Trophoblast cell (in vitro differentiated cells and primary cell): ENCODE results near the gene LRRC46.

Experiments used
- DNase-seq, 2 donors: peaks; one replicate each; pipeline ENCODE4 v3.0.0-alpha.2; 2016
- H2AFZ ChIP-seq: 2 replicates; pipeline ENCODE4 v1.6.1; 2013; ENCODE audit warnings: low read length, moderate library complexity, mild to moderate bottlenecking; ENCODE audit not compliant: insufficient read depth, poor library complexity
- H2AK5ac ChIP-seq: 2 replicates; pipeline ENCODE4 v1.6.1; 2013; ENCODE audit warnings: mild to moderate bottlenecking, low read length
- H2BK120ac ChIP-seq: 2 replicates; pipeline ENCODE4 v1.6.1; 2013; ENCODE audit warnings: low read length, mild to moderate bottlenecking, moderate library complexity; ENCODE audit not compliant: insufficient read depth, poor library complexity
- H2BK12ac ChIP-seq: 2 replicates; pipeline ENCODE4 v1.6.1; 2013; ENCODE audit warnings: mild to moderate bottlenecking, low read length, moderate library complexity
- H2BK5ac ChIP-seq: 2 replicates; pipeline ENCODE4 v1.6.1; 2013; ENCODE audit warnings: low read length, low read depth, moderate library complexity, mild to moderate bottlenecking; ENCODE audit not compliant: poor library complexity
- H3K14ac ChIP-seq: 2 replicates; pipeline ENCODE4 v1.6.1; 2013; ENCODE audit warnings: mild to moderate bottlenecking, low read length
- H3K18ac ChIP-seq: 2 replicates; pipeline ENCODE4 v1.6.1; 2013; ENCODE audit warnings: mild to moderate bottlenecking, low read length
- H3K23ac ChIP-seq: 2 replicates; pipeline ENCODE4 v1.6.1; 2013; ENCODE audit warnings: low read length
- H3K27ac ChIP-seq: 2 replicates; pipeline ENCODE4 v1.5.1; 2013; ENCODE audit warnings: low read depth, mild to moderate bottlenecking, inconsistent platforms, low read length, moderate library complexity
- H3K27me3 ChIP-seq: 2 replicates; pipeline ENCODE4 v1.6.1; 2013; ENCODE audit warnings: inconsistent platforms, mild to moderate bottlenecking, low read length, moderate library complexity; ENCODE audit not compliant: insufficient read depth
- H3K36me3 ChIP-seq, 2 experiments: 1 replicate in 1 of 2; 2 replicates in 1 of 2; pipeline ENCODE4 v1.6.1; 2013; ENCODE audit warnings: low read length in 2 of 2, mild to moderate bottlenecking in 2 of 2, moderate library complexity in 1 of 2; ENCODE audit not compliant: insufficient read depth in 2 of 2, control insufficient read depth in 1 of 2
- H3K4ac ChIP-seq: 2 replicates; pipeline ENCODE4 v1.6.1; 2013; ENCODE audit warnings: low read depth, mild to moderate bottlenecking, low read length, moderate library complexity
- H3K4me1 ChIP-seq, 2 experiments: 1 replicate in 1 of 2; 2 replicates in 1 of 2; pipeline ENCODE4 v1.6.1; 2013; ENCODE audit warnings: low read length in 2 of 2, mild to moderate bottlenecking in 2 of 2, moderate library complexity in 1 of 2; ENCODE audit not compliant: insufficient read depth in 2 of 2, control insufficient read depth in 1 of 2
- H3K4me2 ChIP-seq: 2 replicates; pipeline ENCODE4 v1.6.1; 2013; ENCODE audit warnings: inconsistent platforms, mild to moderate bottlenecking, low read length, moderate library complexity
- H3K4me3 ChIP-seq: 2 replicates; pipeline ENCODE4 v1.5.1; 2013; ENCODE audit warnings: mild to moderate bottlenecking, low read depth, low read length, inconsistent platforms
- H3K79me1 ChIP-seq: one replicate; pipeline ENCODE4 v1.6.1; 2013; ENCODE audit warnings: low read length
- H3K79me2 ChIP-seq: 2 replicates; pipeline ENCODE4 v1.6.1; 2013; ENCODE audit warnings: low read length, mild to moderate bottlenecking; ENCODE audit not compliant: control insufficient read depth, insufficient read depth, poor library complexity
- H3K9ac ChIP-seq: 2 replicates; pipeline ENCODE4 v1.6.1; 2013; ENCODE audit warnings: mild to moderate bottlenecking, low read length
- H3K9me3 ChIP-seq: 2 replicates; pipeline ENCODE4 v1.6.1; 2013; ENCODE audit warnings: low read depth, mild to moderate bottlenecking, control low read depth, inconsistent platforms, low read length; ENCODE audit not compliant: insufficient read depth
- H4K12ac ChIP-seq: 2 replicates; pipeline ENCODE4 v1.6.1; 2013; ENCODE audit warnings: low read depth, mild to moderate bottlenecking, low read length, moderate library complexity
- H4K8ac ChIP-seq: 2 replicates; pipeline ENCODE4 v1.6.1; 2013; ENCODE audit warnings: low read depth, mild to moderate bottlenecking, low read length, moderate library complexity
- H4K91ac ChIP-seq: one replicate; pipeline ENCODE4 v1.6.1; 2013; ENCODE audit warnings: low read depth, mild to moderate bottlenecking, low read length, moderate library complexity
- WGBS: extraction: QIAGEN DNeasy Blood & Tissue Kit; methylation state at CpG from one replicate; pipeline ENCODE4 v1.1.7; 2013; ENCODE audit warnings: missing lambda C conversion rate; ENCODE audit not compliant: insufficient read length, insufficient coverage; ENCODE audit errors: extremely low coverage; 5-methylcytosine and 5-hydroxymethylcytosine counted together

The LRRC46 gene

GRCh38 chr17:47884427-47884740, 52.9 kb downstream of the LRRC46 start:
- no peak overlapping the region for H3K23ac ChIP-seq
- no peak overlapping the region for H2AK5ac ChIP-seq
- no peak overlapping the region for H3K4me3 ChIP-seq
- peaks cover 26 to 27% of the 10 kb centered on the region in 2 experiments for H3K4me1 ChIP-seq
- no peak overlapping the region for H3K9ac ChIP-seq
- no peak overlapping the region for H3K14ac ChIP-seq
- H3K18ac ChIP-seq: no peak overlapping the region
- peak overlapping the region; percentile 95 for H2BK120ac ChIP-seq
- peaks cover 3% of the 10 kb centered on the region for H3K9me3 ChIP-seq
- WGBS: no CpG with 5 or more reads among the region's 5 CpGs
- H3K79me1 ChIP-seq: peaks cover 24% of the 10 kb centered on the region
- H3K27me3 ChIP-seq: no peaks in the 10 kb centered on the region
- H3K4ac ChIP-seq: no peak overlapping the region
- no peak overlapping the region for H2AFZ ChIP-seq
- no peaks in the 10 kb centered on the region for H3K36me3 ChIP-seq
- H4K8ac ChIP-seq: peak overlapping the region; percentile 22
- peaks cover 7% of the 10 kb centered on the region for H3K79me2 ChIP-seq
- H4K91ac ChIP-seq: peak overlapping the region; percentile 86
- H2BK12ac ChIP-seq: peak overlapping the region; percentile 74
- peak overlapping the region; percentile 52 for H2BK5ac ChIP-seq
- H4K12ac ChIP-seq: no peak overlapping the region
- DNase-seq: no peak
- H3K4me2 ChIP-seq: peak overlapping the region; percentile 46
- peak overlapping the region; percentile 69 for H3K27ac ChIP-seq

- WGBS: no CpG with 5 or more reads among the region's 11 CpGs
- H3K79me1 ChIP-seq: peaks cover 24% of the 10 kb centered on the region
- H3K27ac ChIP-seq: peak overlapping the region; percentile 69
- H3K9ac ChIP-seq: no peak overlapping the region
- H3K4ac ChIP-seq: peak overlapping the region; percentile 30
- peaks cover 2% of the 10 kb centered on the region for H3K9me3 ChIP-seq
- H4K12ac ChIP-seq: no peak overlapping the region
- DNase-seq: no peak
- peak overlapping the region; percentile 67 for H2BK5ac ChIP-seq
- peak overlapping the region; percentile 89 for H2AK5ac ChIP-seq
- no peak overlapping the region for H3K4me2 ChIP-seq
- H3K27me3 ChIP-seq: no peaks in the 10 kb centered on the region
- peak overlapping the region; percentile 72 for H4K8ac ChIP-seq
- peak overlapping the region; percentile 23 for H2AFZ ChIP-seq
- peak overlapping the region; percentile 61 for H2BK12ac ChIP-seq
- peak overlapping the region; percentile 95 for H2BK120ac ChIP-seq
- peak overlapping the region; percentile 82 for H3K18ac ChIP-seq
- no peak overlapping the region for H3K23ac ChIP-seq
- no peak overlapping the region for H3K4me3 ChIP-seq
- peaks cover 7% of the 10 kb centered on the region for H3K79me2 ChIP-seq
- H3K14ac ChIP-seq: peak overlapping the region; percentile 79
- peaks cover 26 to 27% of the 10 kb centered on the region in 2 experiments for H3K4me1 ChIP-seq
- H3K36me3 ChIP-seq: no peaks in the 10 kb centered on the region
- peak overlapping the region; percentile 86 for H4K91ac ChIP-seq
These were observed 53.6 kb downstream of the LRRC46 start for GRCh38 chr17:47884905-47885730.
